GM19023 (cell line): ENCODE data around the gene PXYLP1.
"Not testable (repeated sequence)": the region's sequence is repeated elsewhere in the genome, so short reads cannot be mapped to it uniquely, and the experiment has no call there.

Experiments
- ATAC-seq: cut with Tn5 transposase; IDR thresholded peaks from one replicate; pipeline ENCODE4 v1.9.1; 2021; ENCODE audit warnings: mild to moderate bottlenecking, moderate library complexity; ENCODE audit not compliant: unreplicated experiment

PXYLP1 gene, protein sequence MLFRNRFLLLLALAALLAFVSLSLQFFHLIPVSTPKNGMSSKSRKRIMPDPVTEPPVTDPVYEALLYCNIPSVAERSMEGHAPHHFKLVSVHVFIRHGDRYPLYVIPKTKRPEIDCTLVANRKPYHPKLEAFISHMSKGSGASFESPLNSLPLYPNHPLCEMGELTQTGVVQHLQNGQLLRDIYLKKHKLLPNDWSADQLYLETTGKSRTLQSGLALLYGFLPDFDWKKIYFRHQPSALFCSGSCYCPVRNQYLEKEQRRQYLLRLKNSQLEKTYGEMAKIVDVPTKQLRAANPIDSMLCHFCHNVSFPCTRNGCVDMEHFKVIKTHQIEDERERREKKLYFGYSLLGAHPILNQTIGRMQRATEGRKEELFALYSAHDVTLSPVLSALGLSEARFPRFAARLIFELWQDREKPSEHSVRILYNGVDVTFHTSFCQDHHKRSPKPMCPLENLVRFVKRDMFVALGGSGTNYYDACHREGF

GRCh38 chr3:141231101-141231951 is at the start of gene PXYLP1:
Gene PXYLP1 (plus strand): TSS chr3:141231825. CDS start chr3:141260176, 28,351 bp downstream.
- ATAC-seq, result peak; percentile 96

DNA sequence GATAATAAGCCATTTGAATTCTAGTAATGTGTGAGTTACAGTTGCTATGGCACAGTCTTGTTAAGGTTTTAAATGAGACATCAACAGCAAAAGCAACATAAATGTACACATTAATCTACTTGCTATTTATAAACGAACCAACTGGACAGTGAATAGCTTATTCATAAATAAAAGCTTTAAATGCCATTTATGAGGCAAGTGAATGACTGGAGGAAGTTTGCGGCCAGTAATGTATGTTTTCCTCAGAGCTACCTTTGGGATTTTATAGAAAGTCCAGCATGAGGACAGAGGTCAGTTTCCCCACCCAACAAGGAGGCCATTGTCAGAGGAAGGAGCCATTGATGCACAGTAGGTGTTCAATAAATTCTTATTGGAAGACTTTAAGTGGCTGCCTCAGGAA is 48.0 kb upstream of the PXYLP1 start:
- no peak for ATAC-seq

GRCh38 chr3:141184430-141184829 is 47.2 kb upstream of the PXYLP1 start:
- no peak for ATAC-seq

- no peak for ATAC-seq
Observed at GRCh38 chr3:141191097-141191749, 40.4 kb upstream of the PXYLP1 start.

GRCh38 chr3:141192345-141192744 is 39.3 kb upstream of the PXYLP1 start:
- ATAC-seq, result peak; percentile 100

DNA sequence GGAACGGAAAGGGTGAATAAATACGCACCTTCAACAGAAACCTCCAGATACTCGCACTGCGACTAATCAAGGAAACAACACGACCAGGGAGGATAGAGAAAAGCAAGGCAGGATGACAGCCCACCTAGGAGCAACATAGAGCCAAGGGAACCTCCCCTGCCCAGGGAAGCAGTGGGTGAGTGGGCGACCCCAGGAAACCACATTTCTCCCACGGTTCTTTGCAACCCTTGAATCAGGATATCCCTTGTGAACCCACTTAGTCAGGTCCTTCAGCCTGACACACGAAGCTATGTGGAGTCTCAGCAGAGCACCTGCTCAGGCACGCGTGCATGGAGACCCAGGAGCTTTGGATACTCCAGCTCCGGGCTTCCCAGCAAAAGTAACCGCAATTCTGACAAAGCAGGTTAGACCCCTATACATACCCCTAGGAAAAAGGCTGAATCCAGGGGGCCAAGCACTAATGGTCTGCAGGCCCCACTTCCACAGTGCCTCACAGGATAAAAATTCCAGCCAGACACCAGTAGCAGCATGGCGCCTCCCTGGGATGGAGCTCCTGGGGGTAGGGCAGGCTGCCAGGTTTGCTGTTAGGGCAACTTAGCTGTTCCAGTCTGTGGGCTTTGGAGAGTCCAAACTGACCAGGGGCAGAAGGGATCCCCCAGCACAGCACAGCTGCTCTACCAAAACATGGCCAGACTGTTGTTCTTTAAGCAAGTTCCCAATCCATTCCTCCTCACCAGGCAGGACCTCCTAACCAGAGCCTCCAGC is 38.4 kb upstream of the PXYLP1 start:
- no peak for ATAC-seq

- ATAC-seq, result no peak
Observed at GRCh38 chr3:141201122-141201521, 30.5 kb upstream of the PXYLP1 start.

DNA sequence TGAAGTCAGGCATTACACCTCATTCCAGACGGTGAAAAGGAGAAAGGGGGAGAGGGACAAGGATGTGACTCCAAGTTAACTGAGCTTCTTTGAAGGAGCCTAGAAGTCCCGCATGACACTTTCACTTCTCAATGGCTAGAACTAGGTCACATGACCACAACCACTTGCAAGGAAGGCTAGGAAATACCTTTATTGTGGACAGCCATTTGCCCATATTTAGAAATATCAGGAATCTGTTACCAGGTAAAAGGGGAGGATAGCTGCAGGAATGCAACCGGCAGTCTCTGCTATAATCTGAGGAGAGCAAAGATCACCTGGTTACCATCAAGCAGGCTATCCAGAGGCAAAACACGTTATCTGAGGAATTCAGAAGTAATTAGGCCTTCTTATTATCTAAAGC is 28.9 kb upstream of the PXYLP1 start:
- no peak for ATAC-seq

GRCh38 chr3:141203866-141204265 is 27.8 kb upstream of the PXYLP1 start:
- no peak for ATAC-seq

DNA sequence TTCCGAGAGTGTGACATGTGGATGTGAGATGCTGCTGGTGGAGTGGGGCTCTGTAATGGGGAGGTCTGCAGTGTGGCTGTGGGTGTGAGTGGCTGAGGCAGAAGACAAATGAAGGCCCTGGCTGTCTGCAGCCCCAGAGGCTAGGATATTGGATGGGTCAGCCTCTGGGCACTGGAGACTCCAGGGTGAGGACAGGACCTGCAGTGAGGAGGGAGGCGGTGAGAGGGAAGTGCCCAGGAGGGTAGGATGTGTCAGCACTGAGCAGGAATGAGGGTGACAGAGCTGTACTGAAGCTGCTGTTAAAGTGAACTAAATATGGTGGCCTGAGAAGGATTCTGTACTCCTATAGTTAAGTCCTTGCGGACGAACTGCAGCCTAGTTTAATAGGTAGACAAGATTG is 27.3 kb upstream of the PXYLP1 start:
- no peak for ATAC-seq

GRCh38 chr3:141211306-141211705 is 20.3 kb upstream of the PXYLP1 start:
- ATAC-seq, result not testable (repeated sequence)

DNA sequence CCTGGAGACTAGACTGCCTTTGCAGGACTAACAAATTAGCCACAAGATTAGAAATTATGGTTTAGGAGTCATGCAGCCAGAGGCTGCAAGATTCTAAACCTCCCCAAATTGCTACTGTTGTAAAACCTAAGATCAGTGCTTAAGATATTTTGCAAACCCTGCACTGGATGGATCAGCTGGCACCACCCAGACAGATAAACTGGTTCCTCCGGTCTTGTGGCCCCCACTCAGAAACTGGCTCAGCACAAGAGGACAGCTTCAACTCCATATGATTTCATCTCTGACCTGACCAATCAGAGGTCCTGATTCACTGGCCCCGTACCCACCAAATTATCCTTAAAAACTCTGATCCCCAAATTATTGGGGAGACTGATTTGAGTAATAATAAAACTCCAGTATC is 19.5 kb upstream of the PXYLP1 start:
- ATAC-seq, result no peak

DNA sequence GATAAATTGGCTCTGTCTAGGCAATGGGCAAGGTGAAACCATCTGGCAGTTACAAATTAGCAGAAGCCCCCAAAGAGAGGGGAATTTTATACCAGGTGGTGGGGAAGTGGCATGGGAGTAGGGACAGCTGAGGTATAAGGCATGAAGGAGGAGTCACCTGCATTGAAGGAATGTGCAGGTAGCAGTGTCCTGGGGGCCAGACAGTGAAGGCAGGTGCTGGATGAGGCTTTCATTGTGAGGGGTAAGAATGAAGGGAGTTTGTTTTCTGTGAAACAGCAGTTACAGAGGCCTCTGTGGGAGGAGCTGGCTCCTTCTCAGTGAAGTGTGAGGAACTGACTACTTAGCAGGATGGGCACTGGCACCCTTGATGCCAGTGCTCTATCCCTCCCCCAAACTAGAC is 19.1 kb upstream of the PXYLP1 start:
- ATAC-seq, result no peak

DNA sequence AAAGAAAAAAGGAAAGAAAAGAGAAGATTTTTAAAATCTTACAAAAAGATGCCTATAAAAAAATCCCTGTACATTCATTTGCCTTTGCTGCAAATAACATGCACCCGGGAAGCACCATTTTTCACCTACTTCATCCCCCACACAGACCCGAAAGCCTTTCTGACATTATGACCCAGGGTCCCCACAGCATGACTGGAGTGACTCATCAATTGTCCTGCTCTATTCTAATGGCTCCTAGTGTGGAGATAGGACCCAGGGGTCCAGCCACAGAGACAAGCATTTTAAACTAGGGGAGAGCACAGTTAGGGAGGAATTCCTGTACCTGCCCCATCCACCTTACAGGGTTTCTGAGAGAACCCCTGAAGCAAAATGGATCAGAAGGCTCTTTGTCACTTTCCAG is 14.7 kb upstream of the PXYLP1 start:
- no peak for ATAC-seq

GRCh38 chr3:141217389-141217788 is 14.2 kb upstream of the PXYLP1 start:
- no peak for ATAC-seq

GRCh38 chr3:141218162-141218835 is 13.3 kb upstream of the PXYLP1 start:
- no peak for ATAC-seq

DNA sequence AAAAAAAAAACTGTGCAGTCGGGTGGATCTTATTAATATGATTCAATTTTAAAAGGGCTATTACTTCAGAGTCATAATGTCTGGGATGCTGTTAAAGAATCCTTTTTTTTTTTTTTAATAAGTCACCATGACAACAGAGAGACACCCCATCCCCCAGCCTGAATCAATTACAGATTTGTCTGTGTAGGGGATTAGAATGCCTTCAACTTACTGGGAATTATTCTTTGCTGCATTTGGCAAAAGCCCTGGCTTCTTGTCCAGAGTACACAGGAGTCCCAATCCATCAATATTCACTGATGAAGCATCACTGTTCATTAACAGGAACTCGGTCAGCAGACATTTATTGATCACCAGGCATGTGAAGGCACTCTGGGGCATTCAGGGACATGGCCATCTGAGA is 12.7 kb upstream of the PXYLP1 start:
- no peak for ATAC-seq

GRCh38 chr3:141223673-141224166 is 7.9 kb upstream of the PXYLP1 start:
- no peak for ATAC-seq

- no peak for ATAC-seq
Observed at GRCh38 chr3:141225939-141226338, 5.7 kb upstream of the PXYLP1 start.

DNA sequence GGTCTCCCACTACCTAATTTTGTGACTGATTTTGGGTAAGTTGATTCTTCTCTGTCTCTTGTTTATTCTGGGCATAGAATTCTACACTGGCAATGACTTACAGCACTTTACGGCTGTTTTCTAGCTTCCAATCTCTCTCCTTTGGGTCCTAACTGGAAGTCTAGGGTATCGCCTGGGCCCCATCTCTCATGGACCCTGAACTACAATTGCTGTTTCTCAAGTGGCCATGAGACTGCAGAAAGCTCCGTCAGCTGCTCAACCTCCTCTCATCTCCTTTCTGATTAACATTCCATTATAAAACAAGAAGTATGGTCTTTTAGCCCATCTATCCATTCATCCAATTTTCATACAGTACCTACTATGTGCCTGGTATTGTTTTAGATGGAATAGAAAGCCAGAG is 4.4 kb upstream of the PXYLP1 start:
- no peak for ATAC-seq
